H9 (cell line): ENCODE measurements around the gene HNF1A. TPM values are rescaled to one million over a fixed set of nuclear protein-coding genes. Genes with fewer than 3 reads are reported as not detected.

Experiments used
- DNase-seq: peaks from one replicate; pipeline ENCODE4 v3.0.0-alpha.2; 2017
- H2AFZ ChIP-seq: one replicate; pipeline ENCODE4 v1.6.1; 2013; ENCODE audit warnings: mild to moderate bottlenecking, low read length, control low read depth, moderate library complexity
- H2AK5ac ChIP-seq: 2 replicates; pipeline ENCODE4 v1.6.1; 2013; ENCODE audit warnings: low read length, control low read depth, mixed read lengths; ENCODE audit not compliant: insufficient read length
- H2BK120ac ChIP-seq: one replicate; pipeline ENCODE4 v1.6.1; 2013; ENCODE audit warnings: low read depth, mild to moderate bottlenecking, low read length, control low read depth, inconsistent platforms; ENCODE audit not compliant: poor library complexity, severe bottlenecking
- H2BK12ac ChIP-seq: 2 replicates; pipeline ENCODE4 v1.6.1; 2013; ENCODE audit warnings: low read length, control low read depth, mixed read lengths, low read depth; ENCODE audit not compliant: insufficient read length
- H2BK15ac ChIP-seq: 2 replicates; pipeline ENCODE4 v1.6.1; 2013; ENCODE audit warnings: low read depth, low read length, control low read depth
- H2BK20ac ChIP-seq: one replicate; pipeline ENCODE4 v1.6.1; 2013; ENCODE audit warnings: low read depth, mild to moderate bottlenecking, low read length, control low read depth, inconsistent platforms; ENCODE audit not compliant: poor library complexity, severe bottlenecking
- H2BK5ac ChIP-seq: 2 replicates; pipeline ENCODE4 v1.6.1; 2013; ENCODE audit warnings: low read length, control low read depth, mixed read lengths; ENCODE audit not compliant: insufficient read length
- H3K14ac ChIP-seq: 2 replicates; pipeline ENCODE4 v1.6.1; 2013; ENCODE audit warnings: low read length, control low read depth; ENCODE audit not compliant: insufficient read depth
- H3K18ac ChIP-seq: 2 replicates; pipeline ENCODE4 v1.6.1; 2013; ENCODE audit warnings: low read depth, mild to moderate bottlenecking, mixed read lengths, low read length, control low read depth; ENCODE audit not compliant: insufficient read length
- H3K23ac ChIP-seq: 2 replicates; pipeline ENCODE4 v1.6.1; 2013; ENCODE audit warnings: low read length, control low read depth, mixed read lengths, low read depth; ENCODE audit not compliant: insufficient read length
- H3K23me2 ChIP-seq: 2 replicates; pipeline ENCODE4 v1.6.1; 2013; ENCODE audit warnings: low read depth, mild to moderate bottlenecking, mixed read lengths, low read length, control low read depth; ENCODE audit not compliant: insufficient read length, poor library complexity, severe bottlenecking
- H3K27ac ChIP-seq: 2 replicates; pipeline ENCODE4 v1.5.1; 2013; ENCODE audit warnings: low read length, control low read depth, mixed read lengths, low read depth; ENCODE audit not compliant: insufficient read length
- H3K27me3 ChIP-seq: 2 replicates; pipeline ENCODE4 v1.6.1; 2013; ENCODE audit warnings: low read length, control low read depth, inconsistent platforms; ENCODE audit not compliant: insufficient read depth
- H3K4ac ChIP-seq: 2 replicates; pipeline ENCODE4 v1.6.1; 2013; ENCODE audit warnings: low read depth, mild to moderate bottlenecking, control low read depth, inconsistent platforms, low read length, moderate library complexity
- H3K4me1 ChIP-seq: 2 replicates; pipeline ENCODE4 v1.6.1; 2013; ENCODE audit warnings: low read length, control low read depth, inconsistent platforms; ENCODE audit not compliant: insufficient read depth
- H3K4me2 ChIP-seq: 2 replicates; pipeline ENCODE4 v1.6.1; 2013; ENCODE audit warnings: low read length, control low read depth, mixed read lengths; ENCODE audit not compliant: insufficient read length, insufficient read depth
- H3K56ac ChIP-seq: 2 replicates; pipeline ENCODE4 v1.6.1; 2013; ENCODE audit warnings: low read depth, mild to moderate bottlenecking, mixed read lengths, low read length, control low read depth; ENCODE audit not compliant: insufficient read length
- H3K79me1 ChIP-seq: 2 replicates; pipeline ENCODE4 v1.6.1; 2013; ENCODE audit warnings: low read depth, mild to moderate bottlenecking, moderate library complexity, low read length, control low read depth, inconsistent platforms; ENCODE audit not compliant: insufficient read depth, poor library complexity, severe bottlenecking
- H3K79me2 ChIP-seq: 2 replicates; pipeline ENCODE4 v1.6.1; 2013; ENCODE audit warnings: low read length, control low read depth, inconsistent platforms; ENCODE audit not compliant: insufficient read depth
- H3K9ac ChIP-seq: 2 replicates; pipeline ENCODE4 v1.6.1; 2013; ENCODE audit warnings: low read length, control low read depth, mixed read lengths; ENCODE audit not compliant: insufficient read length; ENCODE audit errors: extremely low read depth
- H3K9me3 ChIP-seq: one replicate; pipeline ENCODE4 v1.6.1; 2013; ENCODE audit warnings: low read depth, low read length, inconsistent platforms; ENCODE audit not compliant: control insufficient read depth
- H3T11ph ChIP-seq: one replicate; pipeline ENCODE4 v1.6.1; 2013; ENCODE audit warnings: mild to moderate bottlenecking, low read length, control low read depth, inconsistent platforms
- H4K20me1 ChIP-seq: one replicate; pipeline ENCODE4 v1.6.1; 2013; ENCODE audit not compliant: control insufficient read depth, insufficient read length, insufficient read depth
- H4K5ac ChIP-seq: 2 replicates; pipeline ENCODE4 v1.6.1; 2013; ENCODE audit warnings: low read depth, mild to moderate bottlenecking, mixed read lengths, low read length, control low read depth; ENCODE audit not compliant: insufficient read length
- H4K8ac ChIP-seq: replicated peaks from 2 replicates; pipeline ENCODE4 v1.6.1; 2013; ENCODE audit warnings: low read length, control low read depth, mixed read lengths, low read depth; ENCODE audit not compliant: insufficient read length
- H4K91ac ChIP-seq: 2 replicates; pipeline ENCODE4 v1.6.1; 2013; ENCODE audit warnings: low read depth, mild to moderate bottlenecking, moderate library complexity, mixed read lengths, low read length, control low read depth; ENCODE audit not compliant: insufficient read length
- H3K27ac Mint-ChIP-seq, 3 experiments: 2 replicates in 2 of 3; 3 replicates in 1 of 3; pipeline ENCODE4 v1.8.0; 2020 to 2021; ENCODE audit warnings: mixed read lengths in 3 of 3, mild to moderate bottlenecking in 1 of 3, moderate library complexity in 1 of 3
- H3K27me3 Mint-ChIP-seq: 2 replicates; pipeline ENCODE4 v1.8.0; 2021; ENCODE audit warnings: low read depth, mild to moderate bottlenecking, moderate library complexity, mixed read lengths
- H3K36me3 Mint-ChIP-seq, 3 experiments: 2 replicates in 2 of 3; 3 replicates in 1 of 3; pipeline ENCODE4 v1.8.0; 2020 to 2021; ENCODE audit warnings: low read depth in 3 of 3, mixed read lengths in 3 of 3; ENCODE audit not compliant: insufficient read depth in 1 of 3
- H3K4me1 Mint-ChIP-seq, 2 experiments: 2 replicates each; pipeline ENCODE4 v1.8.0; 2020; ENCODE audit warnings: mixed read lengths in 2 of 2
- H3K4me3 Mint-ChIP-seq, 2 experiments: 2 replicates in 1 of 2; 3 replicates in 1 of 2; pipeline ENCODE4 v1.8.0; 2020 to 2021; ENCODE audit warnings: mild to moderate bottlenecking in 2 of 2, mixed read lengths in 2 of 2, moderate library complexity in 1 of 2
- H3K9me3 Mint-ChIP-seq, 2 experiments: 2 replicates in 1 of 2; 3 replicates in 1 of 2; pipeline ENCODE4 v1.8.0; 2020; ENCODE audit warnings: mild to moderate bottlenecking in 2 of 2, mixed read lengths in 2 of 2, moderate library complexity in 1 of 2
- CTCF ChIP-seq: fragments of 200-600 bp; sonication (generic); conservative IDR thresholded peaks from 3 replicates; pipeline ENCODE4 v1.8.0; 2021; ENCODE audit warnings: antibody characterized with exemption, mild to moderate bottlenecking
- WGBS: extraction: QIAGEN DNeasy Blood & Tissue Kit; methylation state at CpG from one replicate; pipeline ENCODE4 v1.1.7; 2013; ENCODE audit warnings: missing lambda C conversion rate, low lambda C conversion rate, mixed read lengths; ENCODE audit not compliant: insufficient read length; ENCODE audit errors: extremely low coverage; 5-methylcytosine and 5-hydroxymethylcytosine counted together
- total RNA-seq: library from RNA; stranded (reverse); gene quantifications from 2 replicates; pipeline ENCODE4 v1.2.1, GENCODE V29; 2021

HNF1A gene
- total RNA-seq, 1 experiment from 2014 or later = not detected

GRCh38 chr12:121034616-121035305 is 56.4 kb downstream of the HNF1A start:
- WGBS = no CpG with 5 or more reads among the region's 9 CpGs
- peaks cover 4% of the 10 kb centered on the region; the same call in 1 of the 2 replicates for H3K4me1 ChIP-seq
- no peak overlapping the region for H3K27ac ChIP-seq
- no peaks in the 10 kb centered on the region for H4K20me1 ChIP-seq
- H3K9ac ChIP-seq = no peak overlapping the region
- no peak overlapping the region for H3K18ac ChIP-seq
- H2BK20ac ChIP-seq = no peak overlapping the region
- H3K27me3 Mint-ChIP-seq = no peaks in the 10 kb centered on the region; the same call in none of the 2 replicates
- H3K27me3 ChIP-seq = no peaks in the 10 kb centered on the region
- no peak overlapping the region for H3K27ac Mint-ChIP-seq
- H2AFZ ChIP-seq = no peak overlapping the region
- H3K4me3 Mint-ChIP-seq = no peak overlapping the region
- no peak overlapping the region for H4K91ac ChIP-seq
- no peak overlapping the region for H3K56ac ChIP-seq
- no peak overlapping the region for H3T11ph ChIP-seq
- no peak overlapping the region for H3K4me2 ChIP-seq
- H3K79me2 ChIP-seq = no peaks in the 10 kb centered on the region
- H3K4me1 Mint-ChIP-seq = peaks cover 11% of the 10 kb centered on the region in 2 experiments
- no peak overlapping the region for H4K8ac ChIP-seq
- H3K9me3 ChIP-seq = no peaks in the 10 kb centered on the region
- no peaks in the 10 kb centered on the region for H3K36me3 Mint-ChIP-seq
- H3K79me1 ChIP-seq = no peaks in the 10 kb centered on the region
- no peak overlapping the region for H3K4ac ChIP-seq
- no peak overlapping the region for H3K23ac ChIP-seq
- H3K9me3 Mint-ChIP-seq = no peaks in the 10 kb centered on the region; a peak in 2 of 5 replicates
- H2BK12ac ChIP-seq = no peak overlapping the region
- DNase-seq = no peak
- no peak overlapping the region for H2AK5ac ChIP-seq
- H3K23me2 ChIP-seq = no peaks in the 10 kb centered on the region
- TF ChIP-seq CTCF = no peak
- H2BK5ac ChIP-seq = no peak overlapping the region
- no peak overlapping the region for H4K5ac ChIP-seq
- no peak overlapping the region for H2BK120ac ChIP-seq
- H3K14ac ChIP-seq = no peak overlapping the region
- no peak overlapping the region for H2BK15ac ChIP-seq
